ENCODE results near the gene KIF25. TPM values are rescaled to one million over a fixed set of nuclear protein-coding genes. Genes with fewer than 3 reads are reported as not detected.
A peak's percentile ranks its signal among the peaks of the same experiment; 100 is the strongest.

The KIF25 gene
- total and polyA plus RNA-seq, 8 donors, result 0.63 to 14.8 (median 12.2) TPM

- H3K4me3 ChIP-seq, result no peak within 1 kb of the TSS
- H3K36me3 ChIP-seq, result no peaks in the 10 kb centered on the region
- TF ChIP-seq CTCF (IDR thresholded peaks at IDR 0.05), result no peak
- intact Hi-C loops (cut with DNase I), result no loop called here
- H3K27ac ChIP-seq, result no peak within 1 kb of the TSS
- no peaks in the 10 kb centered on the region for H3K9me3 ChIP-seq
- H3K27me3 ChIP-seq, result no peaks in the 10 kb centered on the region
- H3K4me1 ChIP-seq, result no peaks in the 10 kb centered on the region
- ATAC-seq, result no peak
- DNase-seq, result no peak
These were observed 81.5 kb downstream of the KIF25 start, which contains the start of gene FRMD1 for GRCh38 chr6:168078943-168079405. TSS of gene FRMD1 (minus strand) at chr6:168079212. CDS start at chr6:168079094, 118 bp downstream.

- Histone ChIP-seq H3K36me3 (no peaks in the 10 kb centered on the region), H3K27ac (no peak overlapping the region), H3K4me3 (no peak overlapping the region), H3K9me3 (no peaks in the 10 kb centered on the region), H3K4me1 (no peaks in the 10 kb centered on the region), H3K27me3 (no peaks in the 10 kb centered on the region)
- intact Hi-C loops (cut with DNase I), result no loop called here
- DNase-seq (no peak), ATAC-seq (no peak)
- no peak for TF ChIP-seq CTCF (IDR thresholded peaks at IDR 0.05)
These were observed 83.1 kb downstream of the KIF25 start for GRCh38 chr6:168080393-168081077.

- Histone ChIP-seq H3K4me3 (no peak overlapping the region), H3K9me3 (no peaks in the 10 kb centered on the region), H3K4me1 (no peaks in the 10 kb centered on the region), H3K27me3 (no peaks in the 10 kb centered on the region), H3K36me3 (no peaks in the 10 kb centered on the region), H3K27ac (no peak overlapping the region)
- intact Hi-C loops (cut with DNase I), result no loop called here
- ATAC-seq (no peak), DNase-seq (no peak)
- no peak for TF ChIP-seq CTCF (IDR thresholded peaks at IDR 0.05)
These were observed 84.5 kb downstream of the KIF25 start for GRCh38 chr6:168081858-168082546.

GRCh38 chr6:168082860-168083513 is 85.5 kb downstream of the KIF25 start:
- H3K27me3 ChIP-seq, result no peaks in the 10 kb centered on the region
- DNase-seq (peak in 1 of 4 donors; percentile 62), ATAC-seq (no peak)

More at GRCh38 chr6:168082860-168083513, 85.5 kb downstream of the KIF25 start:
- Histone ChIP-seq H3K9me3 (no peaks in the 10 kb centered on the region), H3K4me3 (no peak overlapping the region), H3K36me3 (no peaks in the 10 kb centered on the region), H3K4me1 (no peaks in the 10 kb centered on the region), H3K27ac (no peak overlapping the region)
- no peak for TF ChIP-seq CTCF (IDR thresholded peaks at IDR 0.05)
- intact Hi-C loops (cut with DNase I), result no loop called here
